ENCODE measurements around the gene NCS1.
"Not testable (repeated sequence)": the region's sequence is repeated elsewhere in the genome, so short reads cannot be mapped to it uniquely, and the experiment has no call there.

The NCS1 gene

GRCh38 chr9:130265431-130266235 is 93.4 kb downstream of the NCS1 start, which contains the start of gene HMCN2:
TSS of gene HMCN2 (plus strand) at chr9:130265760. CDS start at chr9:130265879, 119 bp downstream.
- no peak for DNase-seq

DNA sequence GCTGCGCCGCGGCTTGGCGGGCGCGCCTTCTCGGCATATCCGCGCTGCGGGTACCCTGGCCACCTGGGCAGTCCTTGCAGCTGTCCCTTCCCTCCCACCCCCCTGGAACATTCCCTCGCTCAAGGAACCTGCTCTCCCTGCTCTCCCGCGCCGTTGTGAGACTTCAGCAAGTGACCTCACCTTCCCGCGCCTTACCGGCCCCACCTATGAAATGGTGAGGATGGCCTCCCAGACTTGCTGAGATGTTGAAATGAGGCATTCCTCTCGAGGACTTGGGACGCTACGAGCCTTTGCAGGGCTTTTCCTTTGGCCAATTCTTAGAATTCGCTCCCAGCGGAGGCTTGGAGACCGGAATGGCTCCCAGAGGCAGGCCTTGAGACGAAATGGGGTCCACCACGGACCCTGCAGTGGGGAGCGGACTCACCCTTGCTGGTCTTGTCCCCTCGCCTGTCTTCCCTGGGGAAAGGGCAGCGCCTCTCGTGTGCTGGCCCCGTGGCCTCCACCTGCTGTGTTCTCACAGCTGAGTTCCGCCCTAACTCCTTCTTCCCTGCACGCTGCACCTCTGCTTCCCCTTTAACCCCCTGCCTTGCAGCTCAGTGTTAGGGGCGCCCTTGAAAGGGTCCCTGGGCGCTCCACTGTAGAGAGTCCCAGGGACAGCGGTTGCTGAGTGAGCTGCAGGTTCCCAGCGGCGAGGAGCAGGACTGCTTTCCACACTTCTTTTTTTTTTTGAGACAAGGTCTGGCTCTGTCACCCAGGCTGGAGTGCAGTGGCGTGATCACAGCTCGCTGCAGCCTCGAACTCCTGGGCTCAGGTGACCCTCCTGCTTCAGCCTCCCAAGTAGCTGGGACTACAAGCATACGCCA is 94.3 kb downstream of the NCS1 start:
- no peak for DNase-seq

- no peak for DNase-seq
Observed at GRCh38 chr9:130267930-130268329, 95.7 kb downstream of the NCS1 start.

- DNase-seq, result no peak
Observed at GRCh38 chr9:130268521-130269211, 96.5 kb downstream of the NCS1 start.

DNA sequence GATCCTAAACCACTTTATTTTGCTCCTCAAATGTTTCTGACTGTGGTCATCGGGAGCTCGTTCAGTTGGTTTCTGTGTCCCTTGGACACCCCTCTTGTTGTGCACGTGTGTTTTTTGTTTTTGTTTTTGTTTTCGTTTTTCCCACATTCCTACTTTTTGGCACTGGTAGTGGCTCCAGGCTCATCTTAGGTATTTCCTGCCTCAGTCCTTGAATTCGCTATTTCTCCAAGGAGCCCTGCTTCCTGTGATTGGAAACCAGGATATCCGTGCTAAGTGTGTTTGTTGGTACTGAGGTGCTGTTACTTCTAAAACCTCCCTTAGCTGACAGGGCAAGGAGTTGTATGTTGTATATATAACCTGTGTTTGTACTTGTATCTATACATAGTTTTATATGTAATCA is 99.3 kb downstream of the NCS1 start:
- DNase-seq, result no peak

GRCh38 chr9:130275156-130275555 is 103.0 kb downstream of the NCS1 start:
- DNase-seq, result no peak

DNA sequence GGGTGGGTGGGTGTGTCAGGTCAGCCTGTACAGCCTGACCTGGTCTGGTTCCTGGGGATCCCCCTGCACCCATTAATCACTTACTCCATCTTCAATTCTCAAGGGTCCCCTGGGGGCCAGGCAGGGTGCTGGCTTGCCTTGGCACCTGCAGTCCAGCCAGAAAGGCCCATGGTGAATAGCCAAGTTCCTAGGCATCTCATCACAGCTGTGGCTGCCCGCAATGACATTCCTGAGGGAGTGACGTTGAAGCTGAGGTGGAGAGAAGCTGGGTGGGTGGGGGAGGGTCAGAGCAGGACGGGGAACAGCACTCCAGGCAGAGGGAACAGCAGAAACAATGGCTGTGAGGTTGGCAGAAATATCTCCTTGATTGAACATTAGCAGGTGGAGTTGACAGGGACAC is 103.9 kb downstream of the NCS1 start:
- no peak for DNase-seq

- DNase-seq, result no peak
Observed at GRCh38 chr9:130276955-130277354, 104.8 kb downstream of the NCS1 start.

DNA sequence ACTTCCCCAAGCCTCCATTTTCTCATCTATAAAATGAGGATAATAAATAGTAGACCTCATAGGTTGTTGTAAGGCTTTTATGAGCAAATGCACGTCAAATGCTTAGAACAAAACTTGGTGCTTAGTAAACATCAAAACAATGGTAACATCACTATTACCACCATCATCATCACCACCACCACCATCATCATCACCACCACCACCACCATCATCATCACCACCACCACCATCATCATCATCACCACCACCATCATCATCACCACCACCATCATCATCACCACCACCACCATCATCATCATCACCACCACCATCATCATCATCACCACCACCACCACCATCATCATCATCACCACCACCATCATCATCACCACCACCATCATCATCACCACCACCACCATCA is 105.3 kb downstream of the NCS1 start:
- DNase-seq, result not testable (repeated sequence)

GRCh38 chr9:130283539-130284248 is 111.5 kb downstream of the NCS1 start:
- DNase-seq, result no peak

GRCh38 chr9:130284249-130284625 is 112.0 kb downstream of the NCS1 start:
- no peak for DNase-seq

DNA sequence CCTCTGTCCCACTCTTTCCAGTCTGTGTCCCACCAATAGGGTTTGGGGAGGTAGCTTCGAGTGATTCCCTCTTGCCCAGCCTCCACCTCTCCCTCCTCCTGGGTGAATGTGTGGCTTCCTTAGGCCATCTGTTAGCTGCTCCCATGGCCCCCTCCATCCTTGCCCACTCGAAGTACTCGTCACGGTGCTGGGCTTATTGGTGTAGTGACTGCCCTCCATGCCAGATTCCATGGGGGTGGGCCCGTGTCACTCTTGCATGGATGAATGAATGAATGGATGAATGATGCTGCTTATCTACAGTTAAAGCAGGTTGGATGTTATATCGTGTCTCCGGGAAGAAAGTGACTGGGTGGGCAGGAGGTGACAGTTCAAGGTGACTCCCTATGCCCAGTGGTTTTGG is 112.5 kb downstream of the NCS1 start:
- DNase-seq, result no peak

DNA sequence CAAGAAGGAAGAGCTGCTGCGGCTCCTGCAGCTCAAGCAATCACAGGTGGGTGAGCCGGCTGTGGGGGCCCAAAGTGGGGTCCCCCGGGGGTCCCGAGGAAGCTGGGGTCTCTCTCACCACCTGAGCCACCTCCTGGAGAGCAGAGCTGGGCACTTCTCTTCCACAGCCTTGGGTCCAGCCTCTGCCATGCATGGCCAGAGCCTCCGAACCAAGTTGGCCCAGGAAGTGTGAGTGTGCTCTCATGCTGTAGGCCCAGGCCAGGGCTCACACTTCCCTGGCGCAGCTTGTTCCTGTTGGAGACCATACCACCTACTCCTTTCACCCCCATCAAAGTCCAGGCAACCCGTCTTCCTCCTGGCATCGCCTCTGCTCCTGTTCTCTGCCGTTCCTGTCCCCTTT is 113.1 kb downstream of the NCS1 start:
- no peak for DNase-seq

DNA sequence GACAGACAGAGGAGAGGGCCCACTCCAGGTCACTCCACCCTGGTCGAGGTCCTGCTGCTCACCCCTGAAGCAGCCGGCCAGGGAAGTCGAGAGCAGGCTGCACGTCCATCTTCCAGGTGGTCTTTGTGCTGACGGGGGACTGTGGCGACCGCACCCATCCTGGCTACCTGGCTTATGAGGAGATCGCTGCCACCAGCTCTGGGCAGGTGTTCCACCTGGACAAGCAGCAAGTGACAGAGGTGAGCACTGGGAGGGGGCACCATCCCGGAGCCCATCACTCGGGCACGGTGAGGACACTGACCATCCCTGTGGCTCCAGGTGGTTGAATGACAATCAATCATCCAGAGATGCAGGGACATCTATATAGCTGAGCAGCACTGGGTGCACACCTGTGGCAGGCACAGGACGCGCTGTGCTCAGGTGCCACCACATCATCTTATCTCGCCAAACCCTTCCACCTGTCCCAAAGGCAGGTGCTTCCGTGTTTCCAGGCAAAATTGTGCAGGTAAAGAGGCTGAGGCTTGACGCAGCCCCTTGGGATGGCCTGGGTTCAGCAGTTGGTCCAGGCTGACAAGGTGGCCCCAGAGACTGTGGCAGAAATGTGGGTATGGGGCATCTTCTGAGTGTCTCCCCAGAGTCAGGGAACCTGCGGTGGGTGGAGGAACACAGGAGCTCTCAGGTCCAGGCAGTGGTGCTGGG is 114.0 kb downstream of the NCS1 start:
- no peak for DNase-seq
